Testis (tissue), 3 donors: ENCODE data around the gene KCNC2. TPM values are rescaled to one million over a fixed set of nuclear protein-coding genes. Genes with fewer than 3 reads are reported as not detected.

Experiments used
- DNase-seq: peaks from one replicate; pipeline ENCODE4 v3.0.0-alpha.2; 2019
- H3K27ac ChIP-seq, 2 donors: fragments of 200-600 bp; sonication (generic); one replicate each; pipeline ENCODE4 v1.5.1; 2019
- H3K27me3 ChIP-seq: fragments of 200-600 bp; sonication (generic); one replicate; pipeline ENCODE4 v1.5.1; 2019
- H3K36me3 ChIP-seq: fragments of 200-600 bp; sonication (generic); one replicate; pipeline ENCODE4 v1.5.1; 2017; ENCODE audit warnings: low read depth; ENCODE audit errors: missing control alignments
- H3K4me1 ChIP-seq: fragments of 200-600 bp; sonication (generic); one replicate; pipeline ENCODE4 v1.5.1; 2019
- H3K4me3 ChIP-seq, 2 donors: fragments of 200-600 bp; sonication (generic); one replicate each; pipeline ENCODE4 v1.5.1; 2017 to 2019
- H3K9me3 ChIP-seq: fragments of 200-600 bp; sonication (generic); one replicate; pipeline ENCODE4 v1.5.1; 2017
- POLR2A ChIP-seq: fragments of 450-650 bp; IDR thresholded peaks from one replicate; pipeline ENCODE4 v1.6.1; 2017; ENCODE audit warnings: antibody characterized with exemption, mild to moderate bottlenecking, moderate library complexity
- WGBS, 2 donors: methylation state at CpG; one replicate each; pipeline ENCODE4 v1.1.5; 2018; 5-methylcytosine and 5-hydroxymethylcytosine counted together
- intact Hi-C: fragments of 100-400 bp; cut with DNase I; formaldehyde crosslinking; loops from one replicate; pipeline ENCODE4 v1.15.1; 2023; ENCODE audit warnings: low total_unique reads
- polyA plus RNA-seq: library from polyadenylated mRNA; stranded (reverse); fragments of 350-450 nt; fragmentation: Illumina TruSeq; extraction: RNeasy Lipid Tissue Mini Kit (QIAGEN cat#74804); gene quantifications from one replicate; pipeline ENCODE4 v1.2.3, GENCODE V29; 2014; ENCODE audit warnings: low read depth, low replicate concordance; ENCODE audit not compliant: insufficient read depth
- total RNA-seq, 2 donors: library from RNA; depleted of rRNA; stranded (reverse); fragments of >200 nt; gene quantifications; one replicate each; pipeline ENCODE4 v1.2.3, GENCODE V29; 2016
- TF ChIP-seq, protein P1 (sequence below), 3 experiments: fragments of 450-650 bp in 2 of 3; fragments of 200-600 bp in 1 of 3; sonication (generic) in 1 of 3; IDR thresholded peaks; one replicate each; pipeline ENCODE4 v1.5.1; 2016 to 2019; ENCODE audit warnings: antibody characterized with exemption in 3 of 3, mild to moderate bottlenecking in 2 of 3, moderate library complexity in 1 of 3

The KCNC2 gene
- total and polyA plus RNA-seq, 3 donors from 2014 or later, result 0.39 TPM; not detected in 2

DNA sequence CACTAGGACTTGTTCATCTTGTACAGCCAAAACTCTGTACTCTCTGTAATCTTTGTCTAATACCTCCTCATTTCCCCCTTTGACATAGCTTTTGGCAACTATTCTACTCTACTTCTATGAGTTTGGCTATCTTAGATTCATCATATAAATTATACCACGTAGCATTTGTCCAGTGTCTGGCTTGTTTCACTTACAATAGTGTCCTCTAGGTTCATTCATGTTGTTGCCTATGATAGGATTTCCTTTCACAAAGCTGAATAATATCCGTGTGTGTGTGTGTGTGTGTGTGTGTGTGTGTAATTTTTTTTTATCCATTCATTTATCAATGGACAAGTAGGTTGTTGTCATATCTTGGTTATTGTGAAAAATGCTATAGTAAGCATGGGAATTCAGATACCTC, 209.5 kb downstream of the KCNC2 start:
- H3K4me3 ChIP-seq, result no peak overlapping the region

DNA sequence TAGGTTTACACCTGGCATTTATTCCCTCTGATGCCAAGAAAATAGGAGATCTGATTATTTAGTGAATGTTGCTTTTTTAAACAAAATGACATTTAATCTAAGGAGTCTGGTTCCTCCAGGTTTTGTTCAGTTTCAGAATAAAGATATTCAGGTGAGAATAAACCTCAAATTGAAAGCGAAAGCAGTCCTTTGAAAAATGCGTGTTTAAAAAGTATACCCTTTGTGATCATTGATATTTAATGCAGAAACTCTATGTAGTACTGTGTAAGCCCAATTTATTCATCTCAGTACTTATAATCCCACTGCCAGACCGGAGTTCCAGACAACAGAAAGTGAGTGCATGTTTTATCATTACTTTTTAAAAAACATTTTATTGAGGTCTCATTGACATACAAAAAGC, 210.2 kb downstream of the KCNC2 start:
- intact Hi-C loops, result no loop called here
- H3K4me1 ChIP-seq, result no peaks in the 10 kb centered on the region
- H3K27me3 ChIP-seq, result no peaks in the 10 kb centered on the region
- no peak for TF ChIP-seq POLR2A
- TF ChIP-seq, protein P1, sequence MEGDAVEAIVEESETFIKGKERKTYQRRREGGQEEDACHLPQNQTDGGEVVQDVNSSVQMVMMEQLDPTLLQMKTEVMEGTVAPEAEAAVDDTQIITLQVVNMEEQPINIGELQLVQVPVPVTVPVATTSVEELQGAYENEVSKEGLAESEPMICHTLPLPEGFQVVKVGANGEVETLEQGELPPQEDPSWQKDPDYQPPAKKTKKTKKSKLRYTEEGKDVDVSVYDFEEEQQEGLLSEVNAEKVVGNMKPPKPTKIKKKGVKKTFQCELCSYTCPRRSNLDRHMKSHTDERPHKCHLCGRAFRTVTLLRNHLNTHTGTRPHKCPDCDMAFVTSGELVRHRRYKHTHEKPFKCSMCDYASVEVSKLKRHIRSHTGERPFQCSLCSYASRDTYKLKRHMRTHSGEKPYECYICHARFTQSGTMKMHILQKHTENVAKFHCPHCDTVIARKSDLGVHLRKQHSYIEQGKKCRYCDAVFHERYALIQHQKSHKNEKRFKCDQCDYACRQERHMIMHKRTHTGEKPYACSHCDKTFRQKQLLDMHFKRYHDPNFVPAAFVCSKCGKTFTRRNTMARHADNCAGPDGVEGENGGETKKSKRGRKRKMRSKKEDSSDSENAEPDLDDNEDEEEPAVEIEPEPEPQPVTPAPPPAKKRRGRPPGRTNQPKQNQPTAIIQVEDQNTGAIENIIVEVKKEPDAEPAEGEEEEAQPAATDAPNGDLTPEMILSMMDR (IDR thresholded peaks at IDR 0.05), result no peak
- no peaks in the 10 kb centered on the region for H3K9me3 ChIP-seq
- H3K4me3 ChIP-seq, result no peak overlapping the region
- H3K36me3 ChIP-seq, result no peaks in the 10 kb centered on the region
- no peak overlapping the region for H3K27ac ChIP-seq
- no peak for DNase-seq
- 74 to 87% methylated on average over 3 of the region's 3 CpGs for WGBS, 2 donors

More for the DNA sequence above, 209.5 kb downstream of the KCNC2 start:
- intact Hi-C loops, result no loop called here
- TF ChIP-seq, protein P1 (IDR thresholded peaks at IDR 0.05), result no peak
- TF ChIP-seq POLR2A, result no peak
- no peaks in the 10 kb centered on the region for H3K27me3 ChIP-seq
- 38 to 56% methylated on average over 2 of the region's 2 CpGs for WGBS, 2 donors
- H3K27ac ChIP-seq, result no peak overlapping the region
- DNase-seq, result no peak
- H3K36me3 ChIP-seq, result no peaks in the 10 kb centered on the region
- no peaks in the 10 kb centered on the region for H3K4me1 ChIP-seq
- H3K9me3 ChIP-seq, result no peaks in the 10 kb centered on the region

Other genes starting within 250 kb of the KCNC2 start
- 10 to 100 TPM; 22.1 to 25.6 TPM for gene CAPS2, start 120.5 kb upstream of the KCNC2 start, total RNA-seq
- gene CAPS2, start 120.5 kb upstream of the KCNC2 start, polyA plus RNA-seq, result 8.1 TPM
- gene GLIPR1L1, start 124.8 kb upstream of the KCNC2 start, total RNA-seq, result 1 to 10 TPM; 1.9 to 9.1 TPM
- gene GLIPR1L1, start 124.8 kb upstream of the KCNC2 start, polyA plus RNA-seq, result 95.5 TPM
- gene GLIPR1L2, start 181.2 kb upstream of the KCNC2 start, total RNA-seq, result 10 to 100 TPM in 1 of 2 donors, 1 to 10 TPM in 1; 6.3 to 17.9 TPM
- gene GLIPR1L2, start 181.2 kb upstream of the KCNC2 start, polyA plus RNA-seq, result 35.9 TPM